HG03439 (cell line): Measurements from ENCODE around the gene PAIP1.
"Not testable (repeated sequence)": the region's sequence is repeated elsewhere in the genome, so short reads cannot be mapped to it uniquely, and the experiment has no call there.

ENCODE experiments used
- ATAC-seq: cut with Tn5 transposase; IDR thresholded peaks from one replicate; pipeline ENCODE4 v1.9.1; 2021; ENCODE audit warnings: mild to moderate bottlenecking, moderate library complexity; ENCODE audit not compliant: unreplicated experiment

The PAIP1 gene

GRCh38 chr5:43571237-43571636 is 14.4 kb upstream of the PAIP1 start:
- no peak for ATAC-seq

DNA sequence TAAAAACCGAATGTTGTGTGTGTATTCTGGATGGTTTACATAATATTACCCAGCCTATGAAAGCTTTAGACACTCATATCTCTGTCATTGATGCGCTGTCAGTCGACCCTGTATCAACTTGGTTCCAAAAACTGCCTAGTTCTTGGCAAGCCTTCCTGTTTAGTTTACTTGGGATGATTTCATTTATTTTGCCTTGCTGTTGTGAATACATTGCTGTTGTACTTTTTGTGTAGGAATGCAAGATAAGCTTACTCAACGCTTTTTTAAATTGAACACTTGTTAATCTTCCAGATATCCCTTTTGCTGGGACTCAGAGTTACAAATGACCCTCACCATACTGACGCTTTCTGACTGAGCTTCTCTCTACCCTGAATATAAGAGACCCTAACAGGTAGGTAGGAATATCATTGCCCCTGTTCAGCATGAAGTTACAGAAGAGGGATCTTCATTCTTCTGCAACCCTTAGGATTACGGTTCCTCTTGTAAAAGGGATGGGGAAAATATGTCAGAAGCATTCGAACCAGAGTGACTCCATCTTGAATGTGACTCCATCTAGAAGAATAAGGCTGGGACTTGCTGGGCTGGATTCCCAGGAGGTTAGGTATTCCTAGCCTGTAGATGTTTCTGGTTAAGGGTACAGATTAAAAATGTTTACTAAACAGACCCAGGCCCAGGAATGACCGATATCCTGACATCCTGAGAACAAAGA is 13.7 kb upstream of the PAIP1 start:
- ATAC-seq: no peak

DNA sequence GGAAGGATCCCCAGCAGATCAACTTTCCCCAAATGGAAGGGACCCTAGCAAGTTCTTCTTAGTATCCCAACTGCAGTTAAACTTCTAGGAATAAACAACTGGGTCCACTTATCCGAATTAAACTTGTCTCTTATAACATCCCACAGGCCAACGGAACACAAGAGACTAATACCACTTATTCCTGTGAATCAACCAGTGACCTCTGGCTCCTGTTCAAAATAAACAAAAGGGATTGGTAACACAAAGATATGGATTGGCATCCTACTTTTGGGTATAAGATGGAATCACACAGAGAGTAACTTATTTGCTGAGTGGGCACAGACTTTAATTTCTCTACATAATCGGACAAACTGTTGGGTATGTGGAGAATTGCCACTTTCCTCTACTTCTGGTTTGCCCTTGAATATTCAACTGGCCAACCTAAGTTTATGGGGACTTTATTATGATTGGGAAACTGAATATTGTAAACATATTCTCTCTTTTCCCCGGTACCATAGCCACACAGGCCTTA is 12.4 kb upstream of the PAIP1 start:
- no peak for ATAC-seq

GRCh38 chr5:43567967-43568366 is 11.1 kb upstream of the PAIP1 start:
- ATAC-seq: peak; percentile 61

- ATAC-seq: no peak
Measured at GRCh38 chr5:43565043-43565442, 8.2 kb upstream of the PAIP1 start.

GRCh38 chr5:43564289-43564850 is 7.5 kb upstream of the PAIP1 start:
- no peak for ATAC-seq

- ATAC-seq: no peak
Measured at GRCh38 chr5:43563321-43563720, 6.4 kb upstream of the PAIP1 start.

DNA sequence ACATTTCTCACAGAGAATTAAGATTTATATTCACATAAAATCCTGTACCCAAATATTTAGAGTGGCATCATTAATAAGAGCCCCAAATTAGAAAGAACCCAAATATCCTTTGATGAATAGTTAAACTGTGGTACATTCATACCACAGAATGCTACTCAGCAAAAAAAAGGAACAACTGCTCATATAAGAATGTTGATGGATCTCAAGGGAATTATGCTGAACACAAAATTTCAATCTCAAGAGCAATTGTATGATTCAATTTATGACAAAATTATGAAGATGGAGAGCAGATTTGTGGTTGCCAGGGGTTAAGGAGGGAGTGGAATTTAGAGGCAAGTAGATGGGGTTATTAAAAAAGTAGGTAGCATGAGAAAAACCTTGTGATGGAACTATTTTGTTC is 4.5 kb upstream of the PAIP1 start:
- no peak for ATAC-seq

- ATAC-seq: no peak
Measured at GRCh38 chr5:43560128-43560527, 3.3 kb upstream of the PAIP1 start.

GRCh38 chr5:43556607-43556856 is 345 bp downstream of the PAIP1 start:
- ATAC-seq: peak; percentile 93

- no peak for ATAC-seq
Measured at GRCh38 chr5:43555895-43556606, 826 bp downstream of the PAIP1 start.

DNA sequence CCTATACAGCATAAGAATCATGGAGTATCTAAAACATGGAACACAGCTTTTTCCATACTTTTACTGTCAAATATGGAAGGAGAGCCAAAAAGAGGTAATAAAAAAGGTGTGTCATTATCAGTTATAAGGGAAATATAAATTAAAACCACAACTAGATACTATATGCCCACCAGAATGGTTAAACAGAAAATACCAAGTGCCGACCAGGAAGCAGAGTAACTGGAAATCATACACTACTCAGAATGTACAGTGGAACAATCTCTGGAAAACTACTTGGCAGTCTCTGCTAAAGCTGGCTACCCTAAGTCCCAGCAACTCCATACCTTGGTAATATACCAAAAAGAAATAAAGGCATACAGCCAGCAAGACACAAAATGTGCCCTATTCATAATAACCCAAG is 2.4 kb downstream of the PAIP1 start:
- no peak for ATAC-seq

- ATAC-seq: no peak
Measured at GRCh38 chr5:43553381-43553780, 3.5 kb downstream of the PAIP1 start.

- ATAC-seq: no peak
Measured at GRCh38 chr5:43551731-43552130, 5.1 kb downstream of the PAIP1 start.

DNA sequence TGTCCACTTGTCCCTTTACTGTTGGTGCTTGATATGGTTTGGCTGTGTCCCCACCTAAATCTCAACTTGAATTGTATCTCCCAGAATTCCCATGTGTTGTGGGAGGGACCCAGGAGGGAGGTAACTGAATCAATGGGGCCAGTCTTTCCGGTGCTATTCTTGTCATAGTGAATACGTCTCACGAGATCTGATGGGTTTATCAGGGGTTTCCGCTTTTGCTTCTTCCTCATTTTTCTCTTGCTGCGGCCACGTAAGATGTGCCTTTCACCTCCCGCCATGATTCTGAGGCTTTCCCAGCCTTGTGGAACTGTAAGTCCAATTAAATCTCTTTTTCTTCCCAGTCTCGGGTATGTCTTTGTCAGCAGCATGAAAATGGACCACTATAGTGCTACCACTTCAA is 7.6 kb downstream of the PAIP1 start:
- ATAC-seq: not testable (repeated sequence)

- no peak for ATAC-seq
Measured at GRCh38 chr5:43548358-43548757, 8.5 kb downstream of the PAIP1 start.

DNA sequence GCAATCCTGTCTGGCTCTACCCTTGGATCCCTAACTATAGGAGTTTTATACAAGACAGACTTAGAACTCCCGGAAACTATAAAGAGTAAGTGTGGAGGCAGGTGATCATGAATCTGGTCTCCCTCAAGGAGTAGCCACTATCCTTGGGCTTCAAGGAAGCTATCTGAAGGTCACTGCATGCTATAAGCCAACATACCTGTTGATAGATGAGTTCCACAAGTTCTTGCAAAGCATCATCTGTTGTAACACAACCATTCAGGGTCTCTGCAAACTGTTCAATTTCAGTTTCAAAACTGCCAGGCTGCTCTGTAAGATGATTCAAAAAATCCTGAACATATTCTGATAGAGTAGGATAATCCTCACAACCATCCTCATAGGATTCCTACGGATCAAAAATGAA is 9.3 kb downstream of the PAIP1 start:
- ATAC-seq: no peak

DNA sequence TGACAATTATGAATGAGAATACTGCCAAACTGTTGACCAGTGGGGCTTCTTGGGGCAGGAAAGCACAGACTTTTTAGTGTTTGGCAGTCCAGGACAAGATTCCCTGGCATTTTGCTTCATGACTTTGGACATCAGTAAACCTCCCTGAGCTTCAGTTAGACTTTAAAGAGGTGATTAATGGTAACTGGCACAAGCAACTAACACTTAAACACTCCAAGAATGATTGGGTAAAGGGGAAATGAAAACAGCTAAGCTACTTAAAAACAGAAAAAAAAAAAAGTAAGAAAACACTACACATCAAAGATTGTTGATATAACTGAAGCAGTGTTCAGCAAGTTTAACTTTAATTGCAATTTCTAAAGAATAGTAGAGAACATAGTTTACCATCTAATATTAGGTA is 13.4 kb downstream of the PAIP1 start:
- ATAC-seq: no peak

DNA sequence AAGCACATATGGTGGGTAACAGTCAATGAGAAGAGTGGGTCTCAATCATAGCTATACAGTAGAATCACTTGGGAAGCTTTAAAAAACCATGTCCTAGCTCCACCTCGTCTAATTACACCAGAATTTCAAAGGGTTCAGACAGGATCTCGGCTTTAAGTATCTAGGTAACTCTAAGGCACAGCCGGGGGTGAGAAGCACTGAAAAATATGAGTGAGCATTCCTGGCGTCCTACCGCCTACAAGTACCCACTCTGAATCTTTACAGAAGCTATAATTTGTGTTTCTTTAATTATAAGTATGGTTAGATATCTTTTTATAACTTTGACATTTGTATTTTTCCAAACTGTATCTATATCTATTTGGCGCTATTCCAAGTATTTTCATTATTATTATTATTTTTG is 16.1 kb downstream of the PAIP1 start:
- ATAC-seq: no peak

GRCh38 chr5:43536972-43537371 is 19.9 kb downstream of the PAIP1 start:
- ATAC-seq: no peak

- no peak for ATAC-seq
Measured at GRCh38 chr5:43533646-43534045, 23.2 kb downstream of the PAIP1 start.

DNA sequence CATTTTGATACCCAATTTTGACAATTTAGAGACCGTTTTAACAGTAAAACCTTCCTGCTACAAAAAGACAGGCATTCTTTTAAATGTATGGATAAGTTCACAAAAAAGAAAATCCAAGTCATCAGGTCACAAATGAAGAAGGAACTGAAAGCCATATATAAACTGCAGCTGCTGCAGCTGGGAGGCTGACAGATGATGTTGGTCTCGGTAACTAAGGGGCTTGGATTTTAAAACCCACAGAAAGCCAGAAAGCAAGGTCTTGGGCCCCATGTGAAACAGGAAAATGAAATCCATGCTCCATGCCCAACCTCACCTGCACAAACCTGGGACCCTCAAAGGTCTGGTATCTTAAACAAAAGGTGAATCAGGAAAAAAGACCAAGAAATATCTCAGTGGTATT is 26.2 kb downstream of the PAIP1 start:
- no peak for ATAC-seq
